Skin epidermis (tissue), 12 donors: ENCODE data around the gene HBG1.

Experiments used
- H3K27ac ChIP-seq, 21 experiments: fragments of 200-600 bp; sonication (generic) in 11 of 21; one replicate each; pipeline ENCODE4 v1.5.0; 2020; ENCODE audit warnings: mild to moderate bottlenecking in 3 of 21, inconsistent platforms in 2 of 21, moderate library complexity in 2 of 21
- H3K4me3 ChIP-seq, 7 experiments: fragments of 200-600 bp; sonication (generic) in 2 of 7; one replicate each; pipeline ENCODE4 v1.5.0; 2020; ENCODE audit warnings: inconsistent platforms in 2 of 7, mild to moderate bottlenecking in 2 of 7, moderate library complexity in 1 of 7

The HBG1 gene

GRCh38 chr11:5231111-5231510 lies 18.5 kb downstream of the HBG1 start:
- H3K4me3 ChIP-seq, result no peak overlapping the region
- no peak overlapping the region for H3K27ac ChIP-seq

GRCh38 chr11:5230266-5230665 lies 19.4 kb downstream of the HBG1 start:
- Histone ChIP-seq H3K27ac (no peak overlapping the region), H3K4me3 (no peak overlapping the region)

- H3K27ac ChIP-seq, result no peak overlapping the region
- no peak overlapping the region for H3K4me3 ChIP-seq
These were observed 19.9 kb downstream of the HBG1 start for GRCh38 chr11:5229796-5230195.

- no peak overlapping the region for H3K4me3 ChIP-seq
- no peak overlapping the region for H3K27ac ChIP-seq
These were observed 20.3 kb downstream of the HBG1 start for GRCh38 chr11:5229356-5229755.

GRCh38 chr11:5228124-5228523 lies 21.5 kb downstream of the HBG1 start:
- no peak overlapping the region for H3K4me3 ChIP-seq
- no peak overlapping the region for H3K27ac ChIP-seq

GRCh38 chr11:5227681-5228080 lies 22.0 kb downstream of the HBG1 start:
- Histone ChIP-seq H3K4me3 (no peak overlapping the region), H3K27ac (no peak overlapping the region)

GRCh38 chr11:5226732-5227310 lies 22.8 kb downstream of the HBG1 start, which contains the start of gene HBB:
HBB (minus strand) TSS chr11:5227071; CDS start chr11:5227021, 50 bp downstream.
- no peak within 1 kb of the TSS for H3K4me3 ChIP-seq

GRCh38 chr11:5225480-5225871 lies 24.2 kb downstream of the HBG1 start:
- no peak overlapping the region for H3K27ac ChIP-seq

More at GRCh38 chr11:5226732-5227310, 22.8 kb downstream of the HBG1 start, which contains the start of gene HBB:
- H3K27ac ChIP-seq, result no peak within 1 kb of the TSS

GRCh38 chr11:5224538-5225479 lies 24.8 kb downstream of the HBG1 start:
- H3K27ac ChIP-seq, result no peak overlapping the region

More at GRCh38 chr11:5225480-5225871, 24.2 kb downstream of the HBG1 start:
- H3K4me3 ChIP-seq, result no peak overlapping the region

GRCh38 chr11:5223686-5224085 lies 26.0 kb downstream of the HBG1 start:
- no peak overlapping the region for H3K27ac ChIP-seq
- no peak overlapping the region for H3K4me3 ChIP-seq

More at GRCh38 chr11:5224538-5225479, 24.8 kb downstream of the HBG1 start:
- no peak overlapping the region for H3K4me3 ChIP-seq

- H3K4me3 ChIP-seq, result no peak overlapping the region
- no peak overlapping the region for H3K27ac ChIP-seq
These were observed 26.5 kb downstream of the HBG1 start for GRCh38 chr11:5223146-5223545.

- no peak overlapping the region for H3K4me3 ChIP-seq
- no peak overlapping the region for H3K27ac ChIP-seq
These were observed 39.2 kb downstream of the HBG1 start for GRCh38 chr11:5210376-5210885.

GRCh38 chr11:5204787-5205186 lies 44.9 kb downstream of the HBG1 start:
- no peak overlapping the region for H3K4me3 ChIP-seq
- H3K27ac ChIP-seq, result no peak overlapping the region

- no peak overlapping the region for H3K4me3 ChIP-seq
- no peak overlapping the region for H3K27ac ChIP-seq
These were observed 46.3 kb downstream of the HBG1 start for GRCh38 chr11:5203366-5203765.

- no peak within 1 kb of the TSS for H3K27ac ChIP-seq
- no peak within 1 kb of the TSS for H3K4me3 ChIP-seq
These were observed 49.1 kb downstream of the HBG1 start, which contains the start of gene OR51V1 for GRCh38 chr11:5200582-5200981. OR51V1 (minus strand) TSS chr11:5200682; CDS start chr11:5200682, 0 bp downstream.

GRCh38 chr11:5198285-5198684 lies 51.4 kb downstream of the HBG1 start:
- H3K27ac ChIP-seq, result no peak overlapping the region
- H3K4me3 ChIP-seq, result no peak overlapping the region
